GM10266 (cell line): ENCODE measurements around the gene B3GALT2.

Source experiments
- DNase-seq: peaks from one replicate; pipeline ENCODE4 v3.0.0; 2012; ENCODE audit errors: extremely low spot score
- CTCF ChIP-seq: IDR thresholded peaks from 2 replicates; pipeline ENCODE4 v1.5.1; 2012; ENCODE audit warnings: mild to moderate bottlenecking, low read depth; ENCODE audit not compliant: control insufficient read depth, insufficient read depth; ENCODE audit errors: missing control alignments

Gene B3GALT2

GRCh38 chr1:193216920-193217319, 30.5 kb upstream of the B3GALT2 start:
- no peak for DNase-seq

DNA sequence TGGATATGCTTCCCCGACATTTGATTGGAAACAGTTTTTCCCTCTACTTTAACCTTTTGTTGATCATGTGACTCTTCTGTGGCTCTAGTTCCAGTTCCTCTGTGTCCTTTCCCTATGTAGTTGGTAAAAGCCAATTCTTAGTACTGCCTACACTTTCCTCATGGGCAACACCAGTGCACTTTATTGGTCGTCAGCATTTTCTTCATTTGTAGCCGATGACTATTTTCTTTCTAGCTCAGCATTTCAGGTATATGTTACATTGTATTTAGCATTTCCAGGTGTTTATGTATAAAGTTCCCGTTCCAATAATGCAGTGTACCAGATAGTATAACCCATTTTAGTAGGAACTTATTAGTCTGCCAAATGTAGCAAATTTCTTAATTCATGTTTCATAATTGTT, 27.6 kb upstream of the B3GALT2 start:
- no peak for TF ChIP-seq CTCF
- no peak for DNase-seq

More at GRCh38 chr1:193216920-193217319, 30.5 kb upstream of the B3GALT2 start:
- TF ChIP-seq CTCF: no peak

DNA sequence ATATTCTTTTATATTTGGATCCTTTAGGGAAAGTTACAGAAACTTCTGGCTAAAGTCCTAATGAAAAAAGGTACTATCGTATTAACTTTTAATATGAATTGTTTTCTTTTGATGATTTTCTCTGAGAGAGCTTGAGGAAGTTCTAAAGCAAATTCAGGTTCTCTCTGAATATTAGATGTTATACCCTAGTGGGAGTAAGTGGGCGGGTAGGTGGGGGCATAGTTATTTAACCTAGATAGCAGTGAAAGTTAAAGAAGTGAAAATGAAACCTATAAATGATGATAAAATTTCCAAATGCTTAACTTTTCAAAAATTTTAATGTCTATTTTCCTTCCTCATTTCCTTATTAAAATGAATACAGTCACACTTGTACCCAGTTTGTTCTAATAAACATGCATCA, 26.2 kb upstream of the B3GALT2 start:
- no peak for DNase-seq
- TF ChIP-seq CTCF: no peak

GRCh38 chr1:193211539-193211938, 25.1 kb upstream of the B3GALT2 start:
- DNase-seq: no peak
- no peak for TF ChIP-seq CTCF

- no peak for DNase-seq
- no peak for TF ChIP-seq CTCF
Observed at GRCh38 chr1:193210996-193211395, 24.6 kb upstream of the B3GALT2 start.

GRCh38 chr1:193201021-193201420, 14.6 kb upstream of the B3GALT2 start:
- TF ChIP-seq CTCF: no peak
- no peak for DNase-seq

DNA sequence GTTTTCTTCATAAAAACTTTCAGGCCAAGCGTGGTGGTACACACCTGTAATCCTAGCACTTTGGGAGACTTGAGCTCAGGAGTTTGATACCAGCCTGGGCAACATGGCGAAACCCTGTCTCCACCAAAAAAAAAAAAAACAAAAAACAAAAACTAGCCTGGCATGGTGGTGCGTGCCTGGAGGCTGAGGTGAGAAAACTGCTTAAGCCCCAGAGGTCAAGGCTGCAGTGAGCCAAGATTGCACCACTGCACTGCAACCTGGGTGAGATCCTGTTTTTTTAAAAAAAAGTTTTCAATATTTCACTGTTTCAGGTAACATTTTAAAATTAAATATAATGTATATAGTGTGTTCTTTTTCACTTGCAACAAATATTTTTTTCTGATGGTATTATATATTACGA, 13.5 kb upstream of the B3GALT2 start:
- no peak for TF ChIP-seq CTCF
- no peak for DNase-seq
